Prostate gland (tissue), 2 donors: ENCODE measurements around the gene PLCB1. TPM values are rescaled to one million over a fixed set of nuclear protein-coding genes. Genes with fewer than 3 reads are reported as not detected.

ENCODE experiments used
- DNase-seq: peaks from one replicate; pipeline ENCODE4 v3.0.0-alpha.2; 2019; ENCODE audit warnings: low spot score
- H3K27ac ChIP-seq, 2 donors: fragments of 200-600 bp; sonication (generic); 2 replicates each; pipeline ENCODE4 v1.5.1; 2017 to 2019
- H3K27me3 ChIP-seq: fragments of 200-600 bp; sonication (generic); replicated peaks from 2 replicates; pipeline ENCODE4 v1.5.1; 2019; ENCODE audit not compliant: insufficient read depth
- H3K36me3 ChIP-seq, 2 donors: fragments of 200-600 bp; sonication (generic); 1 replicate in 1 of 2; 2 replicates in 1 of 2; pipeline versions ENCODE4 v1.5.1 to v1.8.1; 2017 to 2019
- H3K4me1 ChIP-seq: fragments of 200-600 bp; sonication (generic); replicated peaks from 2 replicates; pipeline ENCODE4 v1.5.1; 2019
- H3K4me3 ChIP-seq, 2 donors: fragments of 200-600 bp; sonication (generic); 2 replicates each; pipeline ENCODE4 v1.5.1; 2017 to 2019
- H3K9me3 ChIP-seq: fragments of 200-600 bp; sonication (generic); 2 replicates; pipeline ENCODE4 v1.5.1; 2017
- POLR2A ChIP-seq: fragments of 450-650 bp; IDR thresholded peaks from one replicate; pipeline ENCODE4 v1.6.1; 2016; ENCODE audit warnings: antibody characterized with exemption, mild to moderate bottlenecking
- POLR2AphosphoS5 ChIP-seq: sonication (generic); formaldehyde crosslinking; IDR thresholded peaks from one replicate; pipeline ENCODE4 v1.6.1; 2017; ENCODE audit warnings: antibody characterized with exemption
- WGBS: methylation state at CpG from one replicate; pipeline ENCODE4 v1.1.5; 2018; 5-methylcytosine and 5-hydroxymethylcytosine counted together
- intact Hi-C: fragments of 100-400 bp; cut with DNase I; formaldehyde crosslinking; loops from one replicate; pipeline ENCODE4 v1.14.2; 2022
- total RNA-seq, 2 donors: library from RNA; depleted of rRNA; stranded (reverse); fragments of >200 nt; gene quantifications; one replicate each; pipeline ENCODE4 v1.1.0, GENCODE V29; 2016
- TF ChIP-seq, protein P1 (sequence below), 4 experiments: fragments of 200-600 bp in 2 of 4; fragments of 450-650 bp in 2 of 4; sonication (generic) in 2 of 4; IDR thresholded peaks; 1 replicate in 3 of 4; 2 replicates in 1 of 4; pipeline ENCODE4 v1.5.1; 2016 to 2019; ENCODE audit warnings: antibody characterized with exemption in 4 of 4, mild to moderate bottlenecking in 2 of 4, moderate library complexity in 2 of 4

Gene PLCB1
- total RNA-seq, 2 donors from 2014 or later = 24.3 to 26.3 TPM

DNA sequence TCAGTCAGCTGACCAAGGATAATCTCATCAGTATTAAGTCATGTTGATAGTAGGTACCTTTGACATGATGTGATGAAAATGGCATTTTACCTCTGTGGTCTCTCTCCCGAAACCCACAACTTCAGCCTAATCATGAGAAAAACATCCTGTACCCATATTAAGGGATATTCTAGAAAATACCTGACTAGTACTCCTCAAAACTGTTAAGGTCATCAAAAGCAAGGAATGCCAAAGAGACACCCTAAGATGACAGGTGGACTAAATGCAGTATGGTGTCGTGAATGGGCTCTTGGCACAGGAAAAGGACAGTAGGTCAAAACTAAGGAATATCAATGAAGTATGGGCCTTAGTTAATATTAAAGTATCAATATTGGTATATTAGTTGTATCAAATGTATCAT lies 221.4 kb downstream of the PLCB1 start:
- Histone ChIP-seq H3K27ac (no peak overlapping the region), H3K9me3 (no peaks in the 10 kb centered on the region), H3K36me3 (no peaks in the 10 kb centered on the region), H3K27me3 (no peaks in the 10 kb centered on the region), H3K4me3 (no peak overlapping the region), H3K4me1 (no peaks in the 10 kb centered on the region)
- 100% methylated on average over 2 of the region's 2 CpGs for WGBS
- intact Hi-C loops = no loop called here
- no peak for DNase-seq
- TF ChIP-seq POLR2AphosphoS5 = no peak
- TF ChIP-seq, protein P1, sequence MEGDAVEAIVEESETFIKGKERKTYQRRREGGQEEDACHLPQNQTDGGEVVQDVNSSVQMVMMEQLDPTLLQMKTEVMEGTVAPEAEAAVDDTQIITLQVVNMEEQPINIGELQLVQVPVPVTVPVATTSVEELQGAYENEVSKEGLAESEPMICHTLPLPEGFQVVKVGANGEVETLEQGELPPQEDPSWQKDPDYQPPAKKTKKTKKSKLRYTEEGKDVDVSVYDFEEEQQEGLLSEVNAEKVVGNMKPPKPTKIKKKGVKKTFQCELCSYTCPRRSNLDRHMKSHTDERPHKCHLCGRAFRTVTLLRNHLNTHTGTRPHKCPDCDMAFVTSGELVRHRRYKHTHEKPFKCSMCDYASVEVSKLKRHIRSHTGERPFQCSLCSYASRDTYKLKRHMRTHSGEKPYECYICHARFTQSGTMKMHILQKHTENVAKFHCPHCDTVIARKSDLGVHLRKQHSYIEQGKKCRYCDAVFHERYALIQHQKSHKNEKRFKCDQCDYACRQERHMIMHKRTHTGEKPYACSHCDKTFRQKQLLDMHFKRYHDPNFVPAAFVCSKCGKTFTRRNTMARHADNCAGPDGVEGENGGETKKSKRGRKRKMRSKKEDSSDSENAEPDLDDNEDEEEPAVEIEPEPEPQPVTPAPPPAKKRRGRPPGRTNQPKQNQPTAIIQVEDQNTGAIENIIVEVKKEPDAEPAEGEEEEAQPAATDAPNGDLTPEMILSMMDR (IDR thresholded peaks at IDR 0.05) = no peak
- TF ChIP-seq POLR2A = no peak

DNA sequence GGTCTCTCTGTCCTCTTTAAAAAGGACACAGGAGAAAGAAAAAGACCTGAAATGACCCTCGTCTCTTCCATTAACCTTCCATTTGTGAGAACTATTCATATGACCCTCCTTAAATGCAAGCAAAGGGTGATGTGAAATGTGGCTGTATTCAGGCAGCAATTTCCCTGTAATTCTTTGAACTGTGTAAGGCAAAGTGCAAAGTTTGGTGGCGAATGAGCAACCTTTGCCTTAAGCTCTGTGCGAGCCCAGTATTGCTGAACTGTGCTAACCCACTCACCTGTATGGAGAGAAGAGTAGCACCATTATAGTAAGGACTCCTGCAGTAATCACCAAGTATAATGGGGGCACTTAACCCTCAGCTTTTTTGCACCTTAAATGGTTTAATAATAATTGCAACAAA lies 223.4 kb downstream of the PLCB1 start:
- WGBS = 93% methylated on average over 3 of the region's 3 CpGs
- no peak overlapping the region for H3K4me3 ChIP-seq
- no peaks in the 10 kb centered on the region for H3K27me3 ChIP-seq
- H3K4me1 ChIP-seq = no peaks in the 10 kb centered on the region
- DNase-seq = no peak
- H3K36me3 ChIP-seq = no peaks in the 10 kb centered on the region
- TF ChIP-seq, protein P1 (IDR thresholded peaks at IDR 0.05) = no peak
- no peak for TF ChIP-seq POLR2AphosphoS5
- no peak for TF ChIP-seq POLR2A
- H3K9me3 ChIP-seq = no peaks in the 10 kb centered on the region
- intact Hi-C loops = no loop called here
- H3K27ac ChIP-seq = no peak overlapping the region

- Histone ChIP-seq H3K9me3 (no peaks in the 10 kb centered on the region), H3K27ac (no peak overlapping the region), H3K4me3 (no peak overlapping the region), H3K27me3 (no peaks in the 10 kb centered on the region), H3K4me1 (no peaks in the 10 kb centered on the region), H3K36me3 (no peaks in the 10 kb centered on the region)
- WGBS = 87% methylated on average over 2 of the region's 2 CpGs
- intact Hi-C loops = no loop called here
- no peak for TF ChIP-seq POLR2AphosphoS5
- TF ChIP-seq, protein P1 (IDR thresholded peaks at IDR 0.05) = no peak
- no peak for TF ChIP-seq POLR2A
- no peak for DNase-seq
Observed at GRCh38 chr20:8356806-8357205, 224.7 kb downstream of the PLCB1 start.

DNA sequence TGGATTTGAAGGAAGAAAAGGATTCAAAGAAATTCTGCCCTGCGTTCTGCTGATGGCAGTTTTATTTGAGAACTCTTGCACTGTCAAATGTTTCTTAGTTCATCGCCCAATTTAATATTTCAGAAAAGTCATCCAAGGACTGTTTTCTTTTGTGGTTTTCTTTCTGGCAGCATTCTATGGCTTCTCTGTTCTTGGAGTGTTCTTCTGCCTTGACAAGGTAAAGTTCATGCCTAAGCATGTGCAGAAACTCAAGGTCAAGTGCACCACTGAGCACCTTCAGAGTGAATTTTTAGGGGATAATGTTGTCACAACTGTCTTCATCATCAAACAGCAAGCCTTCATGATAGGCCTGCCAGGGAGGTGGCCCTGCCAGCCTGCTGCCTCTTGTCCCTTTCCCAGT lies 225.6 kb downstream of the PLCB1 start:
- no peaks in the 10 kb centered on the region for H3K4me1 ChIP-seq
- 16% methylated on average over 2 of the region's 2 CpGs for WGBS
- no peak overlapping the region for H3K4me3 ChIP-seq
- H3K27ac ChIP-seq = no peak overlapping the region
- H3K27me3 ChIP-seq = no peaks in the 10 kb centered on the region
- intact Hi-C loops = no loop called here
- H3K9me3 ChIP-seq = no peaks in the 10 kb centered on the region
- TF ChIP-seq POLR2A (no peak), POLR2AphosphoS5 (peak; percentile 56)
- TF ChIP-seq, protein P1 (IDR thresholded peaks at IDR 0.05) = no peak
- DNase-seq = peak; percentile 17
- no peaks in the 10 kb centered on the region for H3K36me3 ChIP-seq

GRCh38 chr20:8360035-8360434 lies 228.0 kb downstream of the PLCB1 start:
- intact Hi-C loops = no loop called here
- 75% methylated on average over 2 of the region's 2 CpGs for WGBS
- Histone ChIP-seq H3K9me3 (no peaks in the 10 kb centered on the region), H3K27ac (no peak overlapping the region), H3K36me3 (no peaks in the 10 kb centered on the region), H3K27me3 (no peaks in the 10 kb centered on the region), H3K4me3 (no peak overlapping the region), H3K4me1 (no peaks in the 10 kb centered on the region)
- no peak for DNase-seq
- no peak for TF ChIP-seq POLR2AphosphoS5
- no peak for TF ChIP-seq POLR2A
- TF ChIP-seq, protein P1 (IDR thresholded peaks at IDR 0.05) = no peak
